ENCODE data around the gene MTX3.

MTX3 gene

DNA sequence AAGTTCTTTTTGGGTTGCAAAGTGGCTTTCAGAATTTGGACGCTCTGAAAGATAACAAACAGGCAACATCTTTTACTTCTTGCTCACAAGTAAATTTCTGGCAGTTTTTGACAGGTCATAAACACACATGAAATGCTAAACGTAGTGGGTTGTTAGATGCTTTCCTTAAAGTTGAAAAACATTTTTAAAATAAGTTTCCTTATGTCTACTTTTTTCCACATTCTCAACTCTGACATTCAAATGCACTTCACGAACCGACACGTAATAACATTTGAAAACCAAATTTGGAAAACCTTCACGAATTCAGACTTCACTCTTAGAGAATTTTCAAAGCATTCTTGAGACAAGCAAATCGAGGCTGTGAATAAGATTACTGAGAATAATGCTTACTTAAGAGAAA lies 26.9 kb downstream of the MTX3 start:
- no peak overlapping the region for H3K4me3 ChIP-seq (ENCODE audit: severe bottlenecking)
- DNase-seq (ENCODE audit: low spot score): no peak
- no peak overlapping the region for H3K27ac ChIP-seq (ENCODE audit: poor library complexity, severe bottlenecking)
- ATAC-seq (ENCODE audit: low read depth): no peak
- no peaks in the 10 kb centered on the region for H3K27me3 ChIP-seq (ENCODE audit: insufficient read depth, poor library complexity, severe bottlenecking)
- TF ChIP-seq, protein P1, sequence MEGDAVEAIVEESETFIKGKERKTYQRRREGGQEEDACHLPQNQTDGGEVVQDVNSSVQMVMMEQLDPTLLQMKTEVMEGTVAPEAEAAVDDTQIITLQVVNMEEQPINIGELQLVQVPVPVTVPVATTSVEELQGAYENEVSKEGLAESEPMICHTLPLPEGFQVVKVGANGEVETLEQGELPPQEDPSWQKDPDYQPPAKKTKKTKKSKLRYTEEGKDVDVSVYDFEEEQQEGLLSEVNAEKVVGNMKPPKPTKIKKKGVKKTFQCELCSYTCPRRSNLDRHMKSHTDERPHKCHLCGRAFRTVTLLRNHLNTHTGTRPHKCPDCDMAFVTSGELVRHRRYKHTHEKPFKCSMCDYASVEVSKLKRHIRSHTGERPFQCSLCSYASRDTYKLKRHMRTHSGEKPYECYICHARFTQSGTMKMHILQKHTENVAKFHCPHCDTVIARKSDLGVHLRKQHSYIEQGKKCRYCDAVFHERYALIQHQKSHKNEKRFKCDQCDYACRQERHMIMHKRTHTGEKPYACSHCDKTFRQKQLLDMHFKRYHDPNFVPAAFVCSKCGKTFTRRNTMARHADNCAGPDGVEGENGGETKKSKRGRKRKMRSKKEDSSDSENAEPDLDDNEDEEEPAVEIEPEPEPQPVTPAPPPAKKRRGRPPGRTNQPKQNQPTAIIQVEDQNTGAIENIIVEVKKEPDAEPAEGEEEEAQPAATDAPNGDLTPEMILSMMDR (IDR thresholded peaks at IDR 0.05; ENCODE audit: poor library complexity, severe bottlenecking): no peak
- H3K36me3 ChIP-seq (ENCODE audit: low read depth): no peaks in the 10 kb centered on the region
- H3K9me3 ChIP-seq (ENCODE audit: severe bottlenecking): no peaks in the 10 kb centered on the region
- no peaks in the 10 kb centered on the region for H3K4me1 ChIP-seq (ENCODE audit: insufficient read depth, poor library complexity, severe bottlenecking)

DNA sequence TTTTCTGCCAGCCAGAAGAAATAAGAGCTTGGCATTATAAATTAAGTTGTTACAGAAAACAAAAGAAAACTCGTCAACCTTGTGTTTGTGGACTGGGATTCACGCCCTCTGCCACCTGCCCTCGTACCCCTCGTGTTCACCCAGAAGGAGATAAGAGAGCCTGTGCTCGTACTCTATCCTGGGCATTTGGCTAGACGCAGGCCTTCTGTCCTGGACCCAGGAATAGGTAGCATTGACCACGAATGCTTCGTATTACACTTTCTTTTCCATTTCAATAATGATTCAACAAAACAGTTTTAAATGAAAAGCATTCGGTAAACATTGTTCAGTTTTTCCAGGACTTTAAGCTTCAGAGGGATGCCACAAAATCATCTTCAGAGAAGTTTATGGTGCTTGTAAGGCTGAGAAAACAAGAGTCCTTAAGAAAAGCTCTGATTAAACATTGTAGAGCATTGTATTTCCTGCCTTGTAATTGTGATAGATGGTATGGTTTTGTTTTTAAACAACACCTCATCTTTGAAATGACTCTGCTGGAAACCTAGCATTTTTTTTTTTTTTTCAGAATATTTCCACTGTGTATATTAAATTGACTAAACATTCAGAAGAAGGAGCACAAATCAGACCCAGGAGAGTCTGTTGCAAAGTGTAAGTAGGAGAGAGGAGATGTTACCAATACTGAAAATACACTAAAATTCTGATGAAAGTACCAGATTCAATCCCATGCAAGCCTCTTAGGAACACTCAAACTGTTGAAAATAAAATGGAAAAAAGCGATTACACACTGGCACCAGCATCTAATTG lies 27.6 kb downstream of the MTX3 start:
- H3K27me3 ChIP-seq (ENCODE audit: insufficient read depth, poor library complexity, severe bottlenecking): no peaks in the 10 kb centered on the region
- ATAC-seq (ENCODE audit: low read depth): no peak
- H3K4me3 ChIP-seq (ENCODE audit: severe bottlenecking): no peak overlapping the region
- no peak overlapping the region for H3K27ac ChIP-seq (ENCODE audit: poor library complexity, severe bottlenecking)
- no peaks in the 10 kb centered on the region for H3K9me3 ChIP-seq (ENCODE audit: severe bottlenecking)
- DNase-seq (ENCODE audit: low spot score): no peak
- no peaks in the 10 kb centered on the region for H3K36me3 ChIP-seq (ENCODE audit: low read depth)
- H3K4me1 ChIP-seq (ENCODE audit: insufficient read depth, poor library complexity, severe bottlenecking): no peaks in the 10 kb centered on the region
- TF ChIP-seq, protein P1 (IDR thresholded peaks at IDR 0.05; ENCODE audit: poor library complexity, severe bottlenecking): no peak

DNA sequence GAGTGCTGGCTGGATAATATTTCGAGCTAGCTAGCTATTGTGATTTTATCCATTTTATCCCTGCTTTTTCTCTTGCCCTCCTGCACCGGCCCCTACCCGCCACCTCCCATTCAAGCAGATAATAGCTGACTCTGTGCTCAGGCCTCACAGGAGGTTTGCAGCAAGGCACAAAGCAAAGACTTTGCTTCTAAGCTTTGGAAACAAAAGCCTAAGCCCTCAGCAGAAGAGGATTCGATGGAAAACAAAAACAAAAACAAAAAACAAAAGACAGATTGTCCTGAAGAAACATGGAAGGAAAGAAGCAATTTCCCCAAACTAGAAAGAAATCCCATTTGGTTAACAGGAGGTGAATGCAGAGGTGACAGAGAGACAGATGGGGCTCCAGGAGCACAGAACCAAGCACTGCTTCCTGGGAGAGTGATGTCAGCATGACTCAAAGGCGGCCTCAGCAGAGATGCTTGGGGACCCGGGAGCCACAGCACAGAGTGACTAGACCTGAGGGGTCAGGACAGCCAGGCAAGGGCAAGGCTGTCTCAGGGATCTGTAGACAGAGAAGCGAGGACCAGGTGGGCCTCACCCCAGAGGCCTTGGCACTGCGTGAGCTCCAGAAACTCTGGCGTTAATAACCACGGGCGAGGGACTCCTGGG lies 28.4 kb downstream of the MTX3 start:
- Histone ChIP-seq H3K4me3 (ENCODE audit: severe bottlenecking) (no peak overlapping the region), H3K9me3 (ENCODE audit: severe bottlenecking) (no peaks in the 10 kb centered on the region), H3K27me3 (ENCODE audit: insufficient read depth, poor library complexity, severe bottlenecking) (no peaks in the 10 kb centered on the region), H3K27ac (ENCODE audit: poor library complexity, severe bottlenecking) (no peak overlapping the region), H3K4me1 (ENCODE audit: insufficient read depth, poor library complexity, severe bottlenecking) (no peaks in the 10 kb centered on the region), H3K36me3 (ENCODE audit: low read depth) (no peaks in the 10 kb centered on the region)
- TF ChIP-seq, protein P1 (IDR thresholded peaks at IDR 0.05; ENCODE audit: poor library complexity, severe bottlenecking): no peak
- peak; percentile 66; the same call in 2 of the 3 replicates for ATAC-seq (ENCODE audit: low read depth)
- DNase-seq (ENCODE audit: low spot score): no peak

DNA sequence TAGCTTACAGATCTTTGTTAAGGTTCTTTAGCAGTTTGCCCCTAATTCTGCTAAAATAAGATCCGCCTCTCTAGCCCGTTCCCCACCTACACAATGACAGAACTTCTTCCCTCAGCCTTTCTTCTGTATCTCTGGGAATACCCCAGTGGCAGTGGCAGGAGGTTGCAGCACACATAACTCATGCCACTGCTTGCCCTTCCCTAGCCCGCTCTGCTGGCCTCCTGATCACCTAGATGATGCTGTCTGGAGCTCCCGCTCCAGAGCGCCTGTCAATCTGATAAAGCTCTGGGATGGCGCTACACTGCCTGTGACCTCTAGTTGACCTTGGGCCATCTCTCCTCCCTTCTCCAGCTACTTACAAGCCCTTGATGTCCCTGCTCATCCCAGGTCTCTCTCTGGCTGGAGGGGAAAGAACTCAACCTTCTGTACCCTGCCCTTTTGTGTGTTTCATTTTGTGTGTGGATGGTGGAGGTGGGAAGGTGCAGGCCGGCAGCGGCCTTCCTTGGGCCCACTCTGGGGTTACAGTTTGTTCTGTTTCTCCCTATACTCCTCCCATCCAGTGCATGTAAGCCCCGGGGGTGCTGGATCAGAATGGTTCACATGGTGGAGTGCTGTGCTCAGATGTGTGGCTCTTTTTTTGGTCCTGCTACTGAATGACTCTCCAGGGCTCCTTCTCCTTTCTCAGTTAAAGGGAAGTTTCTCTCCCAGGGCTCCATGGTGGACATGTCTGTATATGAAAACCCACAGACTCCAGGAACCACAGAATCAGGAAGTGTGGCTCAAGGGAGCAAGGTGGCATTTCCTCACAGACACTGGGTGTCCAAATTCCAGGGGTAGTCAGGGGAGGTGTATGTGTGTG lies 29.1 kb downstream of the MTX3 start:
- no peak overlapping the region for H3K4me3 ChIP-seq (ENCODE audit: severe bottlenecking)
- H3K4me1 ChIP-seq (ENCODE audit: insufficient read depth, poor library complexity, severe bottlenecking): no peaks in the 10 kb centered on the region
- no peaks in the 10 kb centered on the region for H3K27me3 ChIP-seq (ENCODE audit: insufficient read depth, poor library complexity, severe bottlenecking)
- H3K27ac ChIP-seq (ENCODE audit: poor library complexity, severe bottlenecking): no peak overlapping the region
- no peaks in the 10 kb centered on the region for H3K9me3 ChIP-seq (ENCODE audit: severe bottlenecking)
- ATAC-seq (ENCODE audit: low read depth) (peak; percentile 12; the same call in 1 of the 3 replicates), DNase-seq (ENCODE audit: low spot score) (no peak)
- TF ChIP-seq, protein P1 (IDR thresholded peaks at IDR 0.05; ENCODE audit: poor library complexity, severe bottlenecking): no peak
- no peaks in the 10 kb centered on the region for H3K36me3 ChIP-seq (ENCODE audit: low read depth)
